ENCODE measurements around the gene LRBA.

LRBA gene

DNA sequence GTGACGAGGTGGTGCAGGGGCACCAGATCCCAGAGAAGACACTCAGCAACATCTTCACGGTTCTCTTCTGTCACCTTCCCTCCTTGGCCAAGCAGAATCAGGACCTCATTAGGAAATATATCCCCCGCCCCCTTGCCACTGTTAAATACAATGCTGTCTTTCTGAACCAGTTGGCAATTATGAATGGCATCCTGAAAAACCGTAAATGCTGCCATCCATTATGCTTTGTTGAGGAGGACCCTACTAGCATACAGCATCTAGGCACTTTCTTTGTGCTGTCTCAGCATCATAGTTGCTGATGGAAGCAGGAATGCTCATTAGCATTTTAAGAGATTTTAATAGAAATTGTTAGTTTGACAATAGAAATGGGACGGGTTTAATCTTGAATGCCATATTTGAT, 798.4 kb downstream of the LRBA start:
- DNase-seq (ENCODE audit: insufficient read length) (no peak), FAIRE-seq (no peak)
- TF ChIP-seq POLR2AphosphoS5 (IDR thresholded peaks at IDR 0.05; ENCODE audit: low read depth, low read length) (no peak), TAF1 (IDR thresholded peaks at IDR 0.05; ENCODE audit: borderline replicate concordance, low read depth, low read length) (no peak), POLR2A (IDR thresholded peaks at IDR 0.05; ENCODE audit: low read depth, low read length) (no peak)

DNA sequence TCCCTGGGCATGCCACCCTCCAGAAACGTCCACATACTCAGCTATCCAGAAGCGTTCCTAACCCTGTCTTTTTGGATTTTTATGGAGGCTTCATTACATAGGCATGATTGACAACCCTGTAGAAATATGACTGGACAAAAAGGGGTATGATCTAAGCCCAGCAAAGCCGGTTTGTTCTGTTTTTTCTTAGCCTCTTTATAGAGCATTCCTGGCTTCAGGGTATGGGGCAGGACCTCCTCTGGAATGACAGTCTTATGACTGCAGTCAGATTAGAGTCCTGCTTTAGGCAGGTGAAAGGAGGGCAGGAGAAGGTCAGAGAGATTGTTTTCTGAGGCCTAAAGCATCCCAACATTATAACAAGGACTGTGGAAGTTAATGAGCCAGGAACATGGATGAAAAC, 799.5 kb downstream of the LRBA start:
- TF ChIP-seq POLR2A (IDR thresholded peaks at IDR 0.05; ENCODE audit: low read depth, low read length) (no peak), TAF1 (IDR thresholded peaks at IDR 0.05; ENCODE audit: borderline replicate concordance, low read depth, low read length) (no peak), POLR2AphosphoS5 (IDR thresholded peaks at IDR 0.05; ENCODE audit: low read depth, low read length) (no peak)
- no peak for DNase-seq (ENCODE audit: insufficient read length)

More for the DNA sequence above, 799.5 kb downstream of the LRBA start:
- FAIRE-seq, result no peak

Data from GM12892 (cell line).